NCI-H1417 treated with DMSO at 0.1 percent for 48 hours (cell line): Measurements from ENCODE around the gene EFCAB6.

ENCODE experiments used
- DNase-seq: peaks from one replicate; lab custom pipeline; 2025; lab: John Stamatoyannopoulos, UW

EFCAB6 gene

GRCh38 chr22:43744700-43745410 is 67.2 kb downstream of the EFCAB6 start:
- no peak for DNase-seq

DNA sequence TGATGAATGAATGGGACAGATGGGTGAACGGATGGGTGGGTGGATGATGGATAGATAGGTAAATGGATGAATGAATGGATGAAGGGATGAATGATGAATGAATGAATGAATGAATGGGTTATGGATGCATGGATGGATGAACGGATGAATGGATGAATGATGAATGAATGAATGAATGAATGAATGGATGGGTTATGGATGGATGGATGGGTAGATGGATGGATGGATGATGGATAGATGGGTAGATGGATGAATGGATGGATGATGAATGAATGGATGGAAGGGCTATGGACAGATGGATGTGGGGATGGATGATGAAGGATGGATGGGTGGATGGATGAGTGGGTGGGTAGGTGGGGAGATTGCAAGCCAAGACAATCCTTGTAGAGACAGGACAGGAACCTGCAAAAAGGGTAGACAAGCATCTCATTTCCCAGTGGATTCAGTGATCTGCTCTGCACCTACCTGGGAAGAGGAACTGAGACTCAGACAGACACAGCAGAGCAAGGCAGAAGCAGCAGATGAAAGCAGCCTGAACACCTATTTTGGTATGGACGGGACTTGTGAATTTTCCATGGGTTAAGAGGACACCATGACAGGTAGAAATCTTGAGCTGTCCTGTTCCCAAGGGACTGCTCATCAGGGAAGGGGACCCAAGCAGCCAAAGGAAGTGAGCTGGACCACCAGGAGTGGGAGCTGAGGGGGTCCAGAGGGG is 68.0 kb downstream of the EFCAB6 start:
- DNase-seq, result no peak

DNA sequence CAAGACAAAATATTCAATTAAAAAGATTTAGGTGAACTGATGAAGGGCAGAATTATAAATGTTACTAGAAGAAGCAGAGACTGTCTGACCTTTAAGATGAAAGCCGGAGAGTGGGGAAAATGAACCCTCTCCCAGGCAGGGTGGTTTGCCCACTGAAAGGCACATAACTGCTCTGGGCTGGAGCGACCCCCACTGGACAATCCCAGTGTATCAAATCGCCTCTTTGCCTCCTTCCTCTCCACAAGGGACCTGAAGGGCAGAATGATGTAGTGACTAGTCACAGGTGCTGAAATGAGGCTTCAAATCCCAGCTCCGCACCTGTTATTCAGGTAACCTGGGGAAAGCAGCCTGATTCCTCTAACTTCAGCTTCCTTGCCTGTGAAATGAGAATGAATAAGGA is 69.0 kb downstream of the EFCAB6 start:
- DNase-seq, result no peak

- no peak for DNase-seq
These were observed 69.8 kb downstream of the EFCAB6 start for GRCh38 chr22:43742154-43742950.

GRCh38 chr22:43740587-43741270 is 71.4 kb downstream of the EFCAB6 start:
- DNase-seq, result no peak

GRCh38 chr22:43739851-43740379 is 72.2 kb downstream of the EFCAB6 start:
- DNase-seq, result no peak

DNA sequence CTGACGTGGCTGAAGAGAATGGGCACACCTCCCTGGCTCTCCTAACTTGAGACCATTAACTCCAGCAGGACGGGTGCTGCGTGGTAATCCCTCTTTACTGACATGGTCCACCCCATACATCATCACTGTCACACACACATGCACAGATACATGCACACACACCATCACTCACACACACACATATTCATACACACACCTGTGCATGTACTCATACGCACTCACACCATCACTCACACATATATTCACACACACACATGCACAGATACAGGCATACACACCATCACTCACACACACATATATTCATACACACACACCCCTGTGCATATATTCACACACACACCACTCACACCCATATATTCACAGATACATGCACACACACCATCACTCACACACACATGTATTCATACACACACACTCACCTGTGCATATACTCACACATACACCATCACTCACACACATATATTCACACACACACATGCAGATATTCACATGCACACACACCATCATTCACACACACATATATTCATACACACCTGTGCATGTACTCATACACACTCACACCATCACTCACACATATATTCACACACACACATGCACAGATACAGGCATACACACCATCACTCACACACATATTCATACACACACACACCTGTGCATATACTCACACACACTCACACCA is 74.8 kb downstream of the EFCAB6 start:
- DNase-seq, result no peak

- no peak for DNase-seq
These were observed 75.5 kb downstream of the EFCAB6 start for GRCh38 chr22:43736651-43737050.

GRCh38 chr22:43734370-43735150 is 77.5 kb downstream of the EFCAB6 start:
- DNase-seq, result no peak

DNA sequence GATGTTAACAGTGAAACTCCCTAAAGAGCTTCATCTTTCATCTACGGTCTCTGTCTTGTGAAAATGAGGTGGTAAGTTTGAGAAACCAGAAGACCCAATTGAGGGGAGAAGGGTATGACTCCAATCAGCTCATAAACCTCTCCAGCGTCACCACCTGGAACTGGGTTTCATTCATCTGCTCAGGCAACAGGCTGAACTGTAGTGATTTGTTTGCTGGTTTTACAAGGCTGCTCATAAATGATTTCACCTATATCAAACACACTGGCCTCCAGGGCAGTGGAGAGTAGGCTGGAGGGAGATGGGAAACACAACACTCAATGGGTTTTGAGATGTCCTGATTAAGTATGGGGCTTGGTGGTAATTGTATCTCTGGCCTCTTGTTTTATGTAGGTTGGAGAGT is 79.0 kb downstream of the EFCAB6 start:
- no peak for DNase-seq

DNA sequence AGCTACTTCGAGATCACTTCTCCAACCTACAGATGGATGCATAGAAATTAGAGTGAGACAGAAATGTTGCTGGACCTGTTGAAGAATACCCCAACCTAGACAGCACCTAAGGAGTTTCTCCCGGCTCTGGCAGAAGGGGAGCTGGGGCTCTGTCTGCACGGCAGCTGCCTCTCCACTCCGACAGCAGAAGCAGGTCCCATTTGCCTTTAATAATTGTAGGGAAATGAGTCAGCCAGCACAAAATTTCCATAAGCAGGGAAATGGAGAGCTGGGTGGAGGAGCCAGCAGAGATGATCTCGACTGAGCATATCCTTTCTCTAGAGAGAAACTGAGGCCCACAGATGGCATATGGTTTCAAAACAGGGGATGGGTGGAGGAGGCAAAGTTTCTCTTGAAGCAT is 80.1 kb downstream of the EFCAB6 start:
- no peak for DNase-seq

GRCh38 chr22:43726964-43727543 is 85.1 kb downstream of the EFCAB6 start:
- no peak for DNase-seq

- DNase-seq, result no peak
These were observed 85.8 kb downstream of the EFCAB6 start for GRCh38 chr22:43726322-43726721.

DNA sequence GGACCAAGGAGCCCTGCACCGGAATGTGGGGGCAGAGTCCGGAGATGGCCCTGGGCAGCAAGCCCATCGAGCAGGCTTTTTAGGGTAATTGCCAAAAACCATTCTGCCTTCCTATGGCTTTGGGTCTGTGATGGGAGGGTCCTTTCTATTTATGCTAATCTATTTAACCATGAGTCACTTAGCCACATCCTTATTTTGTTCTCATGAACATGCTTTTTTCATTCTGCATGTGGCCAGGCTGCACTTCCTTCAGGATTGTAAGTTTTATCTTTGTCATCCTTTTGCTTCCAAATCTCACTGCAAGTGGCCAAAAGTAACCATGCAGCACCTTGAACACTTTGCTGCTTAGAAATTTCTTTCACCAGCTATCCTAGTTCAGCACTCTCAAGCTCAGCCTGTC is 88.3 kb downstream of the EFCAB6 start:
- DNase-seq, result no peak

GRCh38 chr22:43722444-43722843 is 89.7 kb downstream of the EFCAB6 start:
- no peak for DNase-seq

GRCh38 chr22:43720716-43721115 is 91.4 kb downstream of the EFCAB6 start:
- DNase-seq, result no peak

GRCh38 chr22:43714104-43714503 is 98.0 kb downstream of the EFCAB6 start:
- no peak for DNase-seq

DNA sequence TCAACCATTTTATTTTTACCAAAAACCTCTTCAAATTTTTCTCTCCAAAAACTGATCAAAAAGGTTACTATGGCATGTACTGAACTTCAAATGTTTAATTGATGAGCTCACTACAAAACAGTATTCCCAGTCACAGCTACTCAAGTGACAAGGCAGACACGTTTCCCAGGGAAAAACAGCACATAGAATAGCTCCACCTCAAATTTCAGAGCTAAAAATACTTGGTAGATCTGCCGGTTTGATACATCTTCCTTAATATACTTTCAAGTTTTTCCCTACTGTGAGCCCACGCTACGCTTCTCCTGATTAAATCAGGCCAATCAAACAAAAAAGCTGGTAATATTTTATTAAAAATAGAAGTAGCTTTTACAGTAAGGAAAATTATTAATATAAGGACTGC is 100.4 kb downstream of the EFCAB6 start:
- no peak for DNase-seq

DNA sequence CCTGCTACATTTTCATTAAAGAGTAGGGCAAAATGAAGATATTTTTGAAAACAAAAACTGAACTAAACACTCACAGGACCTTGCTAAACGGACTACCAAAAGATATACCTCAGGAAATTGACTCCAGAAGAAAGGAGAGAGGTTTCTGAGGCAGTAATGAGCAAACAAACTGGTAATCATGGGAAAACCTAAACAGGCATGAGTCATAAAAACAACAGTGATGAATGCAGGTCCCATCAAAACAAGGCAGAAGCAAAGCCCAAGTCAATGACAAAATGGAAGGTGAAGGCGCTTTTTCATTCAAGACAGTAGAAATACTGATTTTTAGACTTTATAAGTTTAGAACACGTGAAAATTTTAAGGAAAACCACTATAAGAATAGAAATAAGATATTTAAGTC is 104.5 kb downstream of the EFCAB6 start:
- no peak for DNase-seq

DNA sequence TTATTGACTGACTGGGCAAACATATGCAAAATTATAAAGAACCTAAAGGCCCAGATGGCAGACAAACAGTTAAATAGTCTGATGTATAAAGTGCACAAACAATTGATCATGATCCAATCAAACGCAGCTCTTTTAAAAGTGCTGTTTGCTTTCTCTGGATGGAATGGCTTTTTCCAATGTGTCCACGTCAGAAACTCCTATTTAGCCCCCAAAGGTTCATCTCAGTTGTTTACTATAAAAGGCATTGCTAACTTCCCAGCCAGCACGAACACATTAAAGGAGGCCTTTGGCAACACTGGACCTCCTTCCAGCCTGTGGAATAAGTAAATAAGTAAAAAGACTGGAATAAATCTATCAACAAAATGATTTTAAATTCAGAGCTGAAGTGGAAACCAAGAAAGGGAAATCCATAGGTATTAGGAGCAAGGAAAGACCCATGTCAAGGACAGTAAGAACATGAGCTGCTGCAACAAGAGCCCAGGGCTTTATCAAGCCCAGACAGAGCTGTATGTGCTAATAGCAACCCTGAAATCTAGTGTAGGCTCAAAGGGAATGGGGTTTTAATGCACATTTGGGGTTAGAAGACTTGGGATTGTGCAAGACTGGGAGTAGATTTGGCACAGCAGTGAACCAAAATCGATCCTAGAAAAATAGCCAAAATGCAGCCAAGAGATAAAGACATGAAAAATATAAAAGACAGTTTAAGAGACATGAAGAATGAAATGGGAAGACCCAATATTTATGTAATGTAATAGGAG is 105.4 kb downstream of the EFCAB6 start:
- no peak for DNase-seq
